ENCODE measurements around the gene SLC11A1.
A peak's percentile ranks its signal among the peaks of the same experiment; 100 is the strongest.

SLC11A1 gene

DNA sequence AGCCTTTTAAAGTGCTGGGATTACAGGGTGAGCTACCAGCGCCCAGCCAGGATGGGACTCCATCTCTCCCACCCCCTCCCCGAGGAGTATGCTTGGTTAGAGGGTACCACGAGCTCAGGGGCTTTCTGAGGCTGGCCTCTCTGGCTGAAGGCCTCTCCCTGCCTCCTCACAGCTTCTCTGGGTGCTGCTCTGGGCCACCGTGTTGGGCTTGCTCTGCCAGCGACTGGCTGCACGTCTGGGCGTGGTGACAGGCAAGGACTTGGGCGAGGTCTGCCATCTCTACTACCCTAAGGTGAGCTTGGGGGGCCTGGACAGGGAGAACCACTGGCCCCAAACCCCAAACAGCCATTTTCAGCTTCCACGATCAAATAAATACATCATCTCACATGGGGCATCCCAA, 2.9 kb downstream of the SLC11A1 start:
- H3K27me3 ChIP-seq (ENCODE audit: control insufficient read depth, insufficient read depth, low read length), result peaks cover 33% of the 10 kb centered on the region
- H3K4me3 ChIP-seq (ENCODE audit: low read depth, low read length), result no peak overlapping the region
- H3K9me3 ChIP-seq (ENCODE audit: control insufficient read depth, insufficient read depth, low read depth, low read length), result no peaks in the 10 kb centered on the region
- no peak overlapping the region for H3K9ac ChIP-seq (ENCODE audit: low read length)
- H3K36me3 ChIP-seq (ENCODE audit: control insufficient read depth, insufficient read depth, low read length), result no peaks in the 10 kb centered on the region
- no peaks in the 10 kb centered on the region for H3K4me1 ChIP-seq (ENCODE audit: control insufficient read depth, insufficient read depth, low read length)
- H3K27ac ChIP-seq (ENCODE audit: low read depth, low read length), result no peak overlapping the region

DNA sequence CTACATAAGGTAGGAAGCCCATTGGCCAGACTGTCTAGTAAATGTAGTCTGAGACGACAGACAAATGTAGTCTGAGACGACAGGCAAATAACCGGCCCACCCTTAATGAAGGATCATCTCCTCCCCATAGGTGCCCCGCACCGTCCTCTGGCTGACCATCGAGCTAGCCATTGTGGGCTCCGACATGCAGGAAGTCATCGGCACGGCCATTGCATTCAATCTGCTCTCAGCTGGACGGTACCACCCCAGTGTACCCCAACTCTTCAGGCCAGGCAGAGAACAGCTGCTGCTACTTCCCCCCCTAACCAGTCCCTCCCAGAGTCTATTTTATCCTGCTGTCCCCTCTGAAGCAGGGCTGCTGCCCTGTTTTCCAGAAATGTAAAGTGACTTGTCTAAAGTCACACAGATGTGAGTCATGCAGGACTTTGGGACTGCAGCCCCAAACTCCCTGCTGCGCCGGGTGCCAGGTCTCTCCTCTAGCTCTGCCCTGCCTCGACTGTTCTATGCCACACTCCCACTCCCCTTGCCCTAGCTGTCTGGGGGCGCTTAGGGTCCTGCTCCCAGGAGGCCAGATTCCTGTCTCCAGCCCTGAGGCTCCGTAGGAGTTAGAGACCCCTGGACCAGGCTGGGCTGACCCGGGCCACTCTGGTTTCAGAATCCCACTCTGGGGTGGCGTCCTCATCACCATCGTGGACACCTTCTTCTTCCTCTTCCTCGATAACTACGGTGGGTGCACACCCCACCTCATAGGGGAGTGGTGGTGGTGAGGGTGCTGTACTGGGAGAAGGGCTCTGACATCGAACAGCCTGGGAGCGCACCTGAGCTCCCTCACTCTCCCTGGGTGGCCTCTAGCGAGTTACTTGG, 4.7 kb downstream of the SLC11A1 start:
- H3K9ac ChIP-seq (ENCODE audit: low read length), result peak overlapping the region; percentile 27

DNA sequence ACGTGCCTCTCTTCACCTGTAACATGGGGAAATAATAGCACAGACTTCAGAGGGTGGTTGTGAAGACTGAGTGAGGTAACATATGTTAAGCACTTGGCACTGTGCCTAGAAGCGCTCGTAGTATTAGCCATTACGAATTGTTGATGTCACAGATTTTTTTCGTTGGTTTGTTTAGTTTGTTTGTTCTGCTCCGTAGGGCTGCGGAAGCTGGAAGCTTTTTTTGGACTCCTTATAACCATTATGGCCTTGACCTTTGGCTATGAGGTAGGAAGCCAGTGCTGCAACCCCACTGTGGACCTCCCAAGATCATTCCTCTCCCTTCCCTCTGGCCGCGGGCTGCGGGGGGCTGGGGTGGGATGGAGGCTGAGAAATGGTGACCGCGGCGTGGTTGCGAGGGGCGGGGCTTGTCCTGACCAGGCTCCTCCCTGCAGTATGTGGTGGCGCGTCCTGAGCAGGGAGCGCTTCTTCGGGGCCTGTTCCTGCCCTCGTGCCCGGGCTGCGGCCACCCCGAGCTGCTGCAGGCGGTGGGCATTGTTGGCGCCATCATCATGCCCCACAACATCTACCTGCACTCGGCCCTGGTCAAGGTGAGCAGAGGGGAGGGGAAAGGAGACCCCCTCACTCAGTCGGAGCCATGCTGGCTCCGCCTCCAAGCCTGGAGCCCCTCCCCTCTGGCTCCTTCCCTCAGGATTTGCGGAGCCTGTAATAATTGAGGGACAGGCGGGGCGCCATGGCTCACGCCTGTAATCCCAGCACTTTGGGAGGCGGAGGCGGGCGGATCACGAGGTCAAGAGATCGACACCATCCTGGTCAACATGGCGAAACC, 5.5 kb downstream of the SLC11A1 start:
- H3K4me1 ChIP-seq (ENCODE audit: control insufficient read depth, insufficient read depth, low read length), result no peaks in the 10 kb centered on the region
- H3K4me3 ChIP-seq (ENCODE audit: low read depth, low read length), result peak overlapping the region; percentile 96
- H3K27ac ChIP-seq (ENCODE audit: low read depth, low read length), result no peak overlapping the region
- H3K27me3 ChIP-seq (ENCODE audit: control insufficient read depth, insufficient read depth, low read length), result peaks cover 27% of the 10 kb centered on the region
- no peaks in the 10 kb centered on the region for H3K9me3 ChIP-seq (ENCODE audit: control insufficient read depth, insufficient read depth, low read depth, low read length)
- H3K9ac ChIP-seq (ENCODE audit: low read length), result peak overlapping the region; percentile 61
- H3K36me3 ChIP-seq (ENCODE audit: control insufficient read depth, insufficient read depth, low read length), result no peaks in the 10 kb centered on the region

More for the DNA sequence above, 4.7 kb downstream of the SLC11A1 start:
- no peaks in the 10 kb centered on the region for H3K36me3 ChIP-seq (ENCODE audit: control insufficient read depth, insufficient read depth, low read length)
- H3K27ac ChIP-seq (ENCODE audit: low read depth, low read length), result no peak overlapping the region
- H3K4me1 ChIP-seq (ENCODE audit: control insufficient read depth, insufficient read depth, low read length), result no peaks in the 10 kb centered on the region
- peaks cover 33% of the 10 kb centered on the region for H3K27me3 ChIP-seq (ENCODE audit: control insufficient read depth, insufficient read depth, low read length)
- no peaks in the 10 kb centered on the region for H3K9me3 ChIP-seq (ENCODE audit: control insufficient read depth, insufficient read depth, low read depth, low read length)
- peak overlapping the region; percentile 96 for H3K4me3 ChIP-seq (ENCODE audit: low read depth, low read length)

DNA sequence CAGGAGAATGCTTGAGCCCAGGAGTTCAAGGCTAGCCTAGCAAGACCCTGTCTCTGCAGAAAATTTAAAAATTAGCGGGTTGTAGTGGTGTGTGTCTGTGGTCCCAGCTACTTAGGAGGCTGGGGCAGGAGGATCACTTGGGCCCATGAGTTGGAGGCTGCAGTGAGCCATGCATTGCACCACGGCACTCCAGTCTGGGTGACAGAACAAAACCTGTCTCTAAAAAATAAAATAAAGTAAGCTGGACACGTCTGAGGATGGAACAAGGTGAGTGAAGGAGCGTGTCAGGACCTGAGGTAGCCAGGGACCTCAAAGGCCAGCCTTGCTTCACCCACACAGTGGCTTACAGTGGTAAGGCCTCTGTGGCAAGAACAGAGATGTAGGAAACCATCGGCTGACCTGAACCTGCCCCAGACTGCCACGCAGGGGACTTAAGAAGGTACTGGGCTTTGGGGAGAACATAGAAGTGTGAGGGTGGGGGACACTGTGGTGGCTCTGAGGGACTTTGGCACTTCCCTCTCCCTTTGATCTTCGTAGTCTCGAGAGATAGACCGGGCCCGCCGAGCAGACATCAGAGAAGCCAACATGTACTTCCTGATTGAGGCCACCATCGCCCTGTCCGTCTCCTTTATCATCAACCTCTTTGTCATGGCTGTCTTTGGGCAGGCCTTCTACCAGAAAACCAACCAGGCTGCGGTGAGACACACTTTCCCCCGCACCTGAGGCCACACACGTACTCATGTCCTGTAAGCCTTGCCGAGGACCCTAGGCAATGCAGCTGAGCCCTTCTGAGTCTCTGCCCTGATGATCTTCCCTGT, 7.5 kb downstream of the SLC11A1 start:
- no peak overlapping the region for H3K4me3 ChIP-seq (ENCODE audit: low read depth, low read length)
- H3K36me3 ChIP-seq (ENCODE audit: control insufficient read depth, insufficient read depth, low read length), result no peaks in the 10 kb centered on the region
- no peaks in the 10 kb centered on the region for H3K9me3 ChIP-seq (ENCODE audit: control insufficient read depth, insufficient read depth, low read depth, low read length)
- peaks cover 12% of the 10 kb centered on the region for H3K4me1 ChIP-seq (ENCODE audit: control insufficient read depth, insufficient read depth, low read length)
- no peak overlapping the region for H3K27ac ChIP-seq (ENCODE audit: low read depth, low read length)
- no peak overlapping the region for H3K9ac ChIP-seq (ENCODE audit: low read length)
- H3K27me3 ChIP-seq (ENCODE audit: control insufficient read depth, insufficient read depth, low read length), result peaks cover 29% of the 10 kb centered on the region

DNA sequence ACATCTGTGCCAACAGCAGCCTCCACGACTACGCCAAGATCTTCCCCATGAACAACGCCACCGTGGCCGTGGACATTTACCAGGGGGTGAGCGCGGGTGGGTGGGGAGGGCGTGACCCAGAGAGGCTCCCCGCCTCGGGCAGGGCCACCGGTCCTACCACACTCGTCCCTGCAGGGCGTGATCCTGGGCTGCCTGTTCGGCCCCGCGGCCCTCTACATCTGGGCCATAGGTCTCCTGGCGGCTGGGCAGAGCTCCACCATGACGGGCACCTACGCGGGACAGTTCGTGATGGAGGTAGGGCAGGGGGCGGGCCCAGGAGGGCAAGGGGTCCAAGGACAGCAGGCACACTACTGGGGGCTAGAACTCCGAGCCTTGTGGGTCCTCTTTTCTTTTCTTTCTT, 9.1 kb downstream of the SLC11A1 start:
- Histone ChIP-seq H3K9ac (ENCODE audit: low read length) (no peak overlapping the region), H3K36me3 (ENCODE audit: control insufficient read depth, insufficient read depth, low read length) (no peaks in the 10 kb centered on the region), H3K4me1 (ENCODE audit: control insufficient read depth, insufficient read depth, low read length) (peaks cover 14% of the 10 kb centered on the region), H3K9me3 (ENCODE audit: control insufficient read depth, insufficient read depth, low read depth, low read length) (no peaks in the 10 kb centered on the region), H3K4me3 (ENCODE audit: low read depth, low read length) (no peak overlapping the region), H3K27me3 (ENCODE audit: control insufficient read depth, insufficient read depth, low read length) (peaks cover 18% of the 10 kb centered on the region), H3K27ac (ENCODE audit: low read depth, low read length) (no peak overlapping the region)

DNA sequence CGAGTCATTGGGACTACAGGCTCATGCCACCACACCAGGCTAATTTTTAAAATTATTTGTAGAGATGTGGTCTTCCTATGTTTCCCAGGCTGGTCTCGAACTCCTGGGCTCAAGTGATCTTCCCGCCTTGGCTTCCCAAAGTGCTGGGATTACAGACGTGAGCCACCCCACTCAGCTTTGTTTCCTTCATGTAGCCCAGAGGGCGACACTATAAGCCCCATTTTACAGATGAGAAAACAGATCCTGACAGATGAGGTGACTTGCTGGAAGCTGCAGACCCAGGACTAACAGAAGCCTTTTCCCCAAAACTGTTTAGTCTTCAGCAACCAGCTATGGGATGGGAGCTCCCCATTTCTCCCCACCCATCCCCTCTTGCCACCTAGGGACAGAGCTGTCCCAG, 10.4 kb downstream of the SLC11A1 start:
- Histone ChIP-seq H3K27me3 (ENCODE audit: control insufficient read depth, insufficient read depth, low read length) (peaks cover 16% of the 10 kb centered on the region), H3K9me3 (ENCODE audit: control insufficient read depth, insufficient read depth, low read depth, low read length) (no peaks in the 10 kb centered on the region), H3K4me1 (ENCODE audit: control insufficient read depth, insufficient read depth, low read length) (peaks cover 25% of the 10 kb centered on the region), H3K27ac (ENCODE audit: low read depth, low read length) (no peak overlapping the region), H3K36me3 (ENCODE audit: control insufficient read depth, insufficient read depth, low read length) (no peaks in the 10 kb centered on the region), H3K4me3 (ENCODE audit: low read depth, low read length) (no peak overlapping the region), H3K9ac (ENCODE audit: low read length) (no peak overlapping the region)

DNA sequence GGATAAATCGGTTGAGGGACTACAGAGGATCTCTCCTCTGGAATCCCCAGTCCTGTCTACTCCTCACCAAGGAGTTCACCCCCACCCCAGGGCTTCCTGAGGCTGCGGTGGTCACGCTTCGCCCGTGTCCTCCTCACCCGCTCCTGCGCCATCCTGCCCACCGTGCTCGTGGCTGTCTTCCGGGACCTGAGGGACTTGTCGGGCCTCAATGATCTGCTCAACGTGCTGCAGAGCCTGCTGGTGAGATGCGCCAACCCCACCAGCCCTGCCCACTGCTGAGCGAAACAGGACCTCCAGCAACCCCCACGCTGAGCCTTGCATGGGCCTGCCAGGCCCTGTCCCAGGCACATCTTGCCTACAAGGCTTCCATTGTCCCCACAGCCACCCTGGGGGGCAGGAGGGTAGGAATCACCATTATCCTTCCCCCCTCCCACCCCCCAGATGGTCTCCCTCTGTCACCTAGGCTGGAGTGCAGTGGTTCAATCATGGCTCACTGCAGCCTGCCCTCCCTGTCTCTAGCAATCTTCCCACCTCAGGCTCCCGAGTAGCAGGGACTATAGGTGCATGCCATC, 10.9 kb downstream of the SLC11A1 start:
- Histone ChIP-seq H3K27ac (ENCODE audit: low read depth, low read length) (no peak overlapping the region), H3K27me3 (ENCODE audit: control insufficient read depth, insufficient read depth, low read length) (peaks cover 20% of the 10 kb centered on the region), H3K4me3 (ENCODE audit: low read depth, low read length) (no peak overlapping the region), H3K36me3 (ENCODE audit: control insufficient read depth, insufficient read depth, low read length) (no peaks in the 10 kb centered on the region), H3K9ac (ENCODE audit: low read length) (no peak overlapping the region), H3K4me1 (ENCODE audit: control insufficient read depth, insufficient read depth, low read length) (peaks cover 26% of the 10 kb centered on the region), H3K9me3 (ENCODE audit: control insufficient read depth, insufficient read depth, low read depth, low read length) (no peaks in the 10 kb centered on the region)

DNA sequence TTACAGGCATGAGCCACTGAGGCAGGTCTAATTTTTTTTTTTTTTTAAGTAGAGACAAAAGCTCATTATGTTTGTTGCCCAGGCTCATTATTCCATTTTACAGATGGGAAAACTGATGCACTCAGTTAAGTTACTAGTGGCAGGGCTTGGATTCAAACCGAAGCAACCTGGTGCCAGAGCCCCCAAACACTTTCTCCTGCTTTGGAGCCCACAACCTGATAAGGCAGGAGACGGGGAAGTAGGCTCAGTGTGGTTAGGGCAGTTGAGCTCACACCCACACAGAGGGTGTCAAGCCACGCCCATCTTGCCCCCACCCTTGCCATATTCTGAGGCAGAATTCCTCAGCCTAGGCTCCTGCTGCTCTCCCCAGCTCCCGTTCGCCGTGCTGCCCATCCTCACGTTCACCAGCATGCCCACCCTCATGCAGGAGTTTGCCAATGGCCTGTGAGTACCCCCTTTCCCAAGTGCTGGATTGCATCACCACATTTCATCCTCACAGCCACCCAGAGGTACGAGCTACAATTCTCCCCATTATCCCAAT, 11.7 kb downstream of the SLC11A1 start:
- H3K4me1 ChIP-seq (ENCODE audit: control insufficient read depth, insufficient read depth, low read length), result peaks cover 28% of the 10 kb centered on the region
- no peak overlapping the region for H3K27ac ChIP-seq (ENCODE audit: low read depth, low read length)
- H3K36me3 ChIP-seq (ENCODE audit: control insufficient read depth, insufficient read depth, low read length), result no peaks in the 10 kb centered on the region
- H3K4me3 ChIP-seq (ENCODE audit: low read depth, low read length), result no peak overlapping the region
- peaks cover 29% of the 10 kb centered on the region for H3K27me3 ChIP-seq (ENCODE audit: control insufficient read depth, insufficient read depth, low read length)
- no peaks in the 10 kb centered on the region for H3K9me3 ChIP-seq (ENCODE audit: control insufficient read depth, insufficient read depth, low read depth, low read length)
- no peak overlapping the region for H3K9ac ChIP-seq (ENCODE audit: low read length)

DNA sequence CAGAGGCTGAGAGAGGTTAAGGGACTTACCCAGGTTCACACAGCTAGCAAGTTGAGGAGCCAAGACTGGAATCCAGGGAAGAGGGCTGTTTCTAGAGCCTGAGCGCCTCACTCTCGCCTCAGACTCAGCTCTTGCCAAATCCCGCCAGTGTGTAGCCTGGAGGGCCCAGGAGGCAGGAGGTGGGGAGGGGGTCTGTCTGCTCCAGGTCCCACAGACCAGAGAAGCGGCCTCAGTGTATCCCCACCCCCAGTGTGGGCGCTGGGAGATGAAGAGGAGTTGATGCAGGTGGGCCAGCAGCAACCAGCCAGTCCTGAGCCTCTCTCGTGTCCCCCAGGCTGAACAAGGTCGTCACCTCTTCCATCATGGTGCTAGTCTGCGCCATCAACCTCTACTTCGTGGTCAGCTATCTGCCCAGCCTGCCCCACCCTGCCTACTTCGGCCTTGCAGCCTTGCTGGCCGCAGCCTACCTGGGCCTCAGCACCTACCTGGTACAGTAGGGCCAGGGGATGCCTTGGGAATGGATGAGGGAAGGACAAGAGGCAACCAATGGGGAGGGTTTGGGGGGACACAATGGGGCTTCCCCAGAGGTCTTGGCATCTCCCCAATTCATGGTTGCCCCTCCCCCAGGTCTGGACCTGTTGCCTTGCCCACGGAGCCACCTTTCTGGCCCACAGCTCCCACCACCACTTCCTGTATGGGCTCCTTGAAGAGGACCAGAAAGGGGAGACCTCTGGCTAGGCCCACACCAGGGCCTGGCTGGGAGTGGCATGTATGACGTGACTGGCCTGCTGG, 12.4 kb downstream of the SLC11A1 start:
- H3K4me3 ChIP-seq (ENCODE audit: low read depth, low read length), result no peak overlapping the region
- H3K9me3 ChIP-seq (ENCODE audit: control insufficient read depth, insufficient read depth, low read depth, low read length), result no peaks in the 10 kb centered on the region
- H3K27ac ChIP-seq (ENCODE audit: low read depth, low read length), result no peak overlapping the region
- no peak overlapping the region for H3K9ac ChIP-seq (ENCODE audit: low read length)
- H3K36me3 ChIP-seq (ENCODE audit: control insufficient read depth, insufficient read depth, low read length), result no peaks in the 10 kb centered on the region
- H3K4me1 ChIP-seq (ENCODE audit: control insufficient read depth, insufficient read depth, low read length), result peaks cover 33% of the 10 kb centered on the region
- H3K27me3 ChIP-seq (ENCODE audit: control insufficient read depth, insufficient read depth, low read length), result peaks cover 34% of the 10 kb centered on the region

DNA sequence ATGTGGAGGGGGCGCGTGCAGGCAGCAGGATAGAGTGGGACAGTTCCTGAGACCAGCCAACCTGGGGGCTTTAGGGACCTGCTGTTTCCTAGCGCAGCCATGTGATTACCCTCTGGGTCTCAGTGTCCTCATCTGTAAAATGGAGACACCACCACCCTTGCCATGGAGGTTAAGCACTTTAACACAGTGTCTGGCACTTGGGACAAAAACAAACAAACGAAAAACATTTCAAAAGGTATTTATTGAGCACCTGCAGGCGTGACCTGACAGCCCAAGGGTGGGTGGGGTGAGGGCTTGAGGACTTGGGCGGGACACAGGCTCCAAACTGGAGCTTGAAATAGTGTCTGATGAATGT, 13.0 kb downstream of the SLC11A1 start:
- peaks cover 33% of the 10 kb centered on the region for H3K4me1 ChIP-seq (ENCODE audit: control insufficient read depth, insufficient read depth, low read length)
- no peak overlapping the region for H3K27ac ChIP-seq (ENCODE audit: low read depth, low read length)
- no peak overlapping the region for H3K9ac ChIP-seq (ENCODE audit: low read length)
- H3K27me3 ChIP-seq (ENCODE audit: control insufficient read depth, insufficient read depth, low read length), result peaks cover 34% of the 10 kb centered on the region
- H3K9me3 ChIP-seq (ENCODE audit: control insufficient read depth, insufficient read depth, low read depth, low read length), result no peaks in the 10 kb centered on the region
- H3K4me3 ChIP-seq (ENCODE audit: low read depth, low read length), result peak overlapping the region; percentile 80; the same call in 1 of the 2 replicates
- no peaks in the 10 kb centered on the region for H3K36me3 ChIP-seq (ENCODE audit: control insufficient read depth, insufficient read depth, low read length)
